SK-N-MC (cell line): ENCODE results near the gene PPP3R1.

Experiments used
- EZH2 ChIP-seq: fragments of 200-600 bp; sonication (generic); IDR thresholded peaks from one replicate; pipeline ENCODE4 v1.6.1; 2017; ENCODE audit warnings: antibody characterized with exemption
- FOXP2 ChIP-seq: optimal IDR thresholded peaks from 2 replicates; pipeline ENCODE3; 2011; ENCODE audit warnings: mild to moderate bottlenecking, moderate library complexity; ENCODE audit not compliant: insufficient read depth; ENCODE audit errors: extremely low read length, control extremely low read depth
- POLR2AphosphoS5 ChIP-seq: IDR thresholded peaks from 2 replicates; pipeline ENCODE4 v1.6.1; 2012; ENCODE audit warnings: mild to moderate bottlenecking, low read depth, low read length, borderline replicate concordance

GRCh38 chr2:68246396-68246795, 5.9 kb downstream of the PPP3R1 start:
- no peak for TF ChIP-seq EZH2
- no peak for TF ChIP-seq POLR2AphosphoS5
- TF ChIP-seq FOXP2, result no peak
